Fibroblast of villous mesenchyme (primary cell): ENCODE data around the gene CYP2R1. TPM values are rescaled to one million over a fixed set of nuclear protein-coding genes. Genes with fewer than 3 reads are reported as not detected.

Experiments used
- DNase-seq: peaks from one replicate; pipeline ENCODE4 v3.0.0-alpha.2; 2010; ENCODE audit warnings: low read depth
- H3K4me3 ChIP-seq: 2 replicates; pipeline ENCODE4 v1.5.1; 2011; ENCODE audit warnings: low read depth, mild to moderate bottlenecking, low read length
- CTCF ChIP-seq: IDR thresholded peaks from 2 replicates; pipeline ENCODE4 v1.5.1; 2012; ENCODE audit warnings: low read depth, mild to moderate bottlenecking, low read length; ENCODE audit not compliant: insufficient read depth
- total RNA-seq: library from RNA; depleted of rRNA; stranded (reverse); fragments of >200 nt; gene quantifications from 2 replicates; pipeline ENCODE4 v1.2.3, GENCODE V29; 2012

The CYP2R1 gene
- 6.8 and 6.9 TPM in 2 replicates for total RNA-seq

- peak; percentile 95 for DNase-seq
Observed at GRCh38 chr11:14892036-14892556, at the start of gene CYP2R1. CYP2R1 (minus strand) TSS chr11:14892231; CDS start chr11:14892205, 26 bp downstream.

DNA sequence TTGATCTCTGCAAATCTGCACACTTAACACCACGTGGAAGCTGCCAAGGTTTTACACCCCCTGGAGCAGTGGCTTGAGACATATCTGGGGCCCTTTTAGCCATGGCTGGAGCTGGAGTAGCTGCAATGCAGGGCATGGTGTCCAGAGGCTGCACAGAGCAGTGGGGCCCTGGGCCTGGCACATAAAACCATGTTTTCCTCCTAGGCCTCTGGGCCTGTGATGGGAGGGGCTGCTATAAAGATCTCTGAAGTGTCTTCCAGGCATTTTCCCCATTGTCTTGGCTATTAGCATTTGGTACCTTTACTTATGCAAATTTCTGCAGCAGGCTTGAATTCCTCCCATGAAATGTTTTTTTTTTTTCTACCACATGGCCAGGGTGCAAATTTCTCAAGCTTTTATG lies 46.9 kb upstream of the CYP2R1 start:
- no peak for TF ChIP-seq CTCF
- H3K4me3 ChIP-seq, result no peak overlapping the region
- no peak for DNase-seq

More at GRCh38 chr11:14892036-14892556, at the start of gene CYP2R1:
- H3K4me3 ChIP-seq, result peak within 1 kb of the TSS; percentile 79
- TF ChIP-seq CTCF, result no peak

- no peak for TF ChIP-seq CTCF
- H3K4me3 ChIP-seq, result no peak overlapping the region
- no peak for DNase-seq
Observed at GRCh38 chr11:14934641-14935351, 42.8 kb upstream of the CYP2R1 start.

GRCh38 chr11:14932447-14932846 lies 40.4 kb upstream of the CYP2R1 start:
- no peak overlapping the region for H3K4me3 ChIP-seq
- no peak for DNase-seq
- TF ChIP-seq CTCF, result no peak

GRCh38 chr11:14930369-14930768 lies 38.3 kb upstream of the CYP2R1 start:
- H3K4me3 ChIP-seq, result no peak overlapping the region
- TF ChIP-seq CTCF, result no peak
- DNase-seq, result no peak

DNA sequence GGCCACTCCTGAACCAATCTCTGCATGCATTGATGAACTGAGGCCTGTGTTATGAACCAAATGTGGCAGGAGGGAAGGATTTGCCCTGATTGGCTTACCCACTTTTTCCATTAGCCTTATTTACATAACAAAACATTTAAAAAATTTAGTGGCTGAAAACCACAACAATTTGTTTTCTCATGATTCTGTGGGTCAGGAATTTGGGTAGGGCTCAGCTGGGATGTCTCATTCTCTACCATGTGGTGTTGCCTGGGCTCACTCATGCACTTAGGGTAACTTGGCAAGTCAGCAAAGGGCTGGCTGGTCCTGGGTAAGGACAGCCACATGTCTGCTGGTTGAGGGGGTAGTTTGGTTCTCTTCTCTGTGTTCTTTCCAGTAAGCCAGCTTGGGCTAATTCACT lies 35.1 kb upstream of the CYP2R1 start:
- TF ChIP-seq CTCF, result no peak
- DNase-seq, result peak; percentile 4
- H3K4me3 ChIP-seq, result no peak overlapping the region
